Neural cell (in vitro differentiated cells): ENCODE results near the gene JAZF1.

Source experiments
- EP300 ChIP-seq: fragments of 450-650 bp; conservative IDR thresholded peaks from 2 replicates; pipeline ENCODE4 v1.6.1; 2014; ENCODE audit warnings: antibody characterized with exemption, mild to moderate bottlenecking, moderate library complexity; ENCODE audit not compliant: poor library complexity, severe bottlenecking
- EZH2 ChIP-seq: fragments of 200-600, 300-800 bp; shearing (Covaris generic), sonication (generic); IDR thresholded peaks from 2 replicates; pipeline ENCODE4 v1.6.1; 2014; ENCODE audit warnings: antibody characterized with exemption, low read length, borderline replicate concordance, mild to moderate bottlenecking; ENCODE audit not compliant: insufficient read depth, poor library complexity, severe bottlenecking
- MXI1 ChIP-seq: fragments of 450-650 bp; conservative IDR thresholded peaks from 2 replicates; pipeline ENCODE4 v1.6.1; 2014; ENCODE audit warnings: antibody characterized with exemption, mild to moderate bottlenecking; ENCODE audit not compliant: poor library complexity, severe bottlenecking
- POLR2AphosphoS5 ChIP-seq: IDR thresholded peaks from 2 replicates; pipeline ENCODE4 v1.6.1; 2012
- SMC3 ChIP-seq: fragments of 450-650 bp; conservative IDR thresholded peaks from 2 replicates; pipeline ENCODE4 v1.6.1; 2014; ENCODE audit warnings: antibody characterized with exemption, mild to moderate bottlenecking, moderate library complexity; ENCODE audit not compliant: poor library complexity
- TAF1 ChIP-seq: IDR thresholded peaks from 2 replicates; pipeline ENCODE4 v1.6.1; 2012; ENCODE audit warnings: low read depth
- TF ChIP-seq, protein P1 (sequence below): fragments of 450-650 bp; IDR thresholded peaks from 2 replicates; pipeline ENCODE4 v1.5.1; 2014; ENCODE audit warnings: antibody characterized with exemption, mild to moderate bottlenecking, moderate library complexity; ENCODE audit not compliant: poor library complexity, severe bottlenecking

DNA sequence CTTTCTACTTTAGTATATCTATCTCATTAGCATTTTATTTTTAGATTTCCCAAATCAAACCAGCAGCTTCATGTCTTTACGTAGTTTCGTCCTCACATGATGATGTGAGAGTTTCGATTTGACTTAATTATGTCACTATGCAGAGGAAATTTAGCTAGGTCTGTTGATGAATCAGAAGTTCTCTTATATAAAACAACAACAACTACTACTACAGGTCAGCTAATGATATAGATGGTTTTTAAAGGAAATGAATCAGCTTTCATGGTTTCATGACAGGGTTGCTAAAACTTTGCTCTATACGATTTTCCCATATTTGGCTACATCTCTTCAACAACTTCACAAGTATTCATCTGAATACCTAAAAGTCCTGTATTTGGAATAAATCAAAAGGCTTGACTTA, 28.6 kb downstream of the JAZF1 start:
- TF ChIP-seq TAF1 (no peak), EP300 (no peak), POLR2AphosphoS5 (no peak), SMC3 (no peak), MXI1 (no peak), EZH2 (no peak)
- TF ChIP-seq, protein P1, sequence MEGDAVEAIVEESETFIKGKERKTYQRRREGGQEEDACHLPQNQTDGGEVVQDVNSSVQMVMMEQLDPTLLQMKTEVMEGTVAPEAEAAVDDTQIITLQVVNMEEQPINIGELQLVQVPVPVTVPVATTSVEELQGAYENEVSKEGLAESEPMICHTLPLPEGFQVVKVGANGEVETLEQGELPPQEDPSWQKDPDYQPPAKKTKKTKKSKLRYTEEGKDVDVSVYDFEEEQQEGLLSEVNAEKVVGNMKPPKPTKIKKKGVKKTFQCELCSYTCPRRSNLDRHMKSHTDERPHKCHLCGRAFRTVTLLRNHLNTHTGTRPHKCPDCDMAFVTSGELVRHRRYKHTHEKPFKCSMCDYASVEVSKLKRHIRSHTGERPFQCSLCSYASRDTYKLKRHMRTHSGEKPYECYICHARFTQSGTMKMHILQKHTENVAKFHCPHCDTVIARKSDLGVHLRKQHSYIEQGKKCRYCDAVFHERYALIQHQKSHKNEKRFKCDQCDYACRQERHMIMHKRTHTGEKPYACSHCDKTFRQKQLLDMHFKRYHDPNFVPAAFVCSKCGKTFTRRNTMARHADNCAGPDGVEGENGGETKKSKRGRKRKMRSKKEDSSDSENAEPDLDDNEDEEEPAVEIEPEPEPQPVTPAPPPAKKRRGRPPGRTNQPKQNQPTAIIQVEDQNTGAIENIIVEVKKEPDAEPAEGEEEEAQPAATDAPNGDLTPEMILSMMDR = no peak
